ENCODE data around the gene HOXD12.

The HOXD12 gene

GRCh38 chr2:176081376-176081836 lies 18.2 kb upstream of the HOXD12 start:
- no peak for DNase-seq

DNA sequence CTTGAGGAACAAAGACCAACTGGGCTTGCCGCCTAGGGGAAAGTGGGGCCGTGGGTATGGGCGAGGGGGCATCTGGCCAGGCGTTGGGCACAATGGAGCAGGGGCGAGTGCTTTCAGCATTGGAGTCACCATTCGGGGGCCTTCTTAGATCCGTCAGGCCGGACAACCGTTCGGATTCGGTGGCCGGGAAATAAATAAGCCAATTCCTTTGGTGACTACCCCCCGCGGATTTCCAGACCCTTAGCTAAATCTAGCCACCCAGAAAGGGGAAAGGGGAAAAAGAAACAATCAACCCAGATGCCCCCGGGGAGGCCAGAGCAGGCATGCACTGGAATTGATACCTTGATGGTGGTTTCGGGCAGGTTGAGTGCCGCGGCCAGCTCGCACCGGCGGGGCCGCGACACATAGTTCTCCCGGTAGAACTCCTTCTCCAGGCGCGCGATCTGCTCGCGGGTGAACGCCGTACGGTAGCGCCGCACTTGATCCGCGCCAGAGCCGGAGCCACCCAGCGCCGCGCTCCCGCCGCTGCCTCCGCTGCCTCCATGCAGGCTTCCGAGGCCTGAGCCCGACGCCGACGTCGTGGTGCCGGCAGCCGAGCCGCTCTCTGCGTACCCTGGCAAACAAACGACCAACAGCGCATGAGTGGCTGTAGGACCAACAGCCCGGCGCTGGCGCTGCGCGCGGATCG lies 17.6 kb upstream of the HOXD12 start:
- DNase-seq = no peak

DNA sequence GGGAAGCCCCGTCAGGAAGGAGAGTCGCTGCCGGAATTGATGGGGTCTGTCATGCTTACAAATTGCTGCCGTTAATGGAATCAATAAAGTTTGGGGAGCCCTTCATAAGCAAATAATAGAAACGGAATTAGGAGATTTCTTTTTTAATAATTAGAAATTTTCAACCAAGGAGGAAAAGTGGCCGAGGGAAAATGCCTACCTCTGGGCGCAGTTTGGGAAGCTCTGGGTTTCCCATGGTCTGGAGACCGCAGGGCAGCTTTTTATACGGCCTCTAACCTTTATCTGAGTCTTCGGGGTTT lies 17.1 kb upstream of the HOXD12 start:
- no peak for DNase-seq

GRCh38 chr2:176082824-176083751 lies 16.5 kb upstream of the HOXD12 start:
- no peak for DNase-seq

DNA sequence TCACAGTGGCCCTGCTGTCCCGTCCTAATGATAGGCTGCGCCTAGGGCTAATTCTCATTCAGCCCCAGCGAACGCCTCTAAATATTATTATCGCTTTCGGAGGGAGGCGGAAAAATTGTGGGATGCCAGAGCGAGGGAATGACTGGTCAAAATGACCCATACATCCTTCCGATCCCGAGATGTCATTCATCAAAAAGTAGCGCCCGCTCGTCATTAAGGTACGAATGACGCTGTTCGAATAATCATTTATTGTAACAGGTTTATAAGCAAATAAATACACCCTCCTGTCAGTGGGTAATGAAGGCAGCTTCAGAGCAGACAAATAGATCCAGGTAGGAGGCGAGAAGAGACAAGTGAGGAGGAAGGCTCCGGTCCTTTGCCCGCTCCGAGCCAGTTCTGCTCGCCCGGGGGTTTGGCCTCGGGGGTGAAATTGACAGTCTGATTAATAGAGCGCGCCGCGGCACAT lies 15.8 kb upstream of the HOXD12 start, which contains the start of gene EVX2:
Gene EVX2 (minus strand): TSS at position 167 of the 466 bp plus-strand sequence. CDS start 186 bp downstream, outside the sequence.
- no peak for DNase-seq

- no peak for DNase-seq
Measured at GRCh38 chr2:176084611-176085119, 14.9 kb upstream of the HOXD12 start.

GRCh38 chr2:176085120-176085788 lies 14.3 kb upstream of the HOXD12 start:
- DNase-seq = no peak

DNA sequence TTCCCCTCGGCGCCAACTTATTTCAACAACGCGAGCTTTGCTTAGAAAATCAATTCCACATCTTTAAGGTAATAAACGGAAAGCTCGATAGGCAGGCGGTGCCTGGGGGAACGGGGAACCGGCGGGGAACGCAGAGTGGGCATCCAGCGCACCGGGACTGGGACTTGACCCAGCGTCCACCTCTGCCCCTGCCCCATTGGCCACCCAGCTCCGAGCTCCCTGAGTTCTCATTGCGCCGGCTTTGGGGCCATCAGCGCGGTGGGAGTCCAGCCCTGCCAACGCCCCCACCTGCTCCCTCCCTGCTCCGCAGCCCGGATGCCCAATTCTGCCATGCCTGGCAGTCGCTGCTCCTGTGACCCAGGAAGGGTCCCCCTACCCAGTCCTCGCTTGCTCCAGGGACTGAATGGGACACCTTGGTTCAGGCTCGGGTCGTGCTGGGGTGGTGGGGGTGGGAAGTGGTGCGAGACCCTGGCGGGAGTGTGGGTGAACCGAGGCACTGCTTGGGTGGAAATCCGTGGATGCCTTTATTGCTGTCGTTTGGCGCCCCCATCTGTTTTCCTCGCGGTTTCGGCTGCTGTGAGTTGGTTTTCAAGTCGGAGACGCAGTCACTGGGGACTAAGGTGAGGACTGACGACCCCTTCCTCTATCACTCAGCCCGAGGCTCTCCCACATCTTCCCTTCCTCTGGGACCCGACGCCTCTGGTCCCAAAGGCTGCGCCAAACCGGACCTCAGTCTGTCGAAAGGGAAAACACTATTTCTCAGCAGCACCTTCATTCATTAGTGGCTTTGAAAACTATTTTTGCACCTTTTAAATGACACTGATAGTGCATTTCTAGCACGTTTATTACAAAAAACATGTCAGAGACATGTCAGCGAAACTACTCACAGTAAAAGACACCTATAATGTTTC lies 13.5 kb upstream of the HOXD12 start:
- DNase-seq = no peak

DNA sequence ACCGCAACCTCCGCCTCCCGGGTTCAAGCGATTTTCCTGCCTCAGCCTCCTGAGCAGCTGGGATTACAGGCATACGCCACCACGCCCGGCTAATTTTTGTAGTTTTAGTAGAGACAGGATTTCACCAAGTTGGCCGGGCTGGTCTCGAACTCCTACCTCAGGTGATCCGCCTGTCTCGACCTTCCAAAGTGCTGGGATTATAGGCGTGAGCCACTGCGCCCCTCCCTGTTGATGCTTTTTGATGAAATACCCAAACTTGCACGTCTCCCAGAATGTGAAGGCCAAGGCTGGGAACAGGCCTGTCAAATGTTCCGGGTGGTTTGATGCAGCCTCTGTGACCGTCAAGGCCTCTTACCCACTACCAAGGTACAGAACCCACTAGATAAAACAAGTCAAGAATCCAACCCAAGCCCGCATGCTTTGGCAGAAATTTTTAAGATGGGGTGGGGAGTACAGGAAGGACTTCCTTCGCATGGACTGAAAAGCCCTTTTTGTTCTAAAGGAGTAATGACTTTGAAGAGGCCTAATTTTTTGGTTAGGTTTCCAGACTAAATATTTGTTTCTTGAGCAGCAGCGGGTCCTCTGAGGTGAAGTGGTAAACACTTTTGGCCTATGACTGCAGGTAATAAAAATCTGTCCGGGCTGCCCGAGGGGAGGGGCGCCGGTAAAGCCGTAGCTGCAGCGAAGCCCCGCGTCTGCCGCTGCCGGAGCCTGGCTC lies 12.1 kb upstream of the HOXD12 start:
- DNase-seq = no peak

- DNase-seq = no peak
Measured at GRCh38 chr2:176088048-176088936, 11.3 kb upstream of the HOXD12 start.

GRCh38 chr2:176088937-176089842 lies 10.4 kb upstream of the HOXD12 start:
- DNase-seq = no peak

DNA sequence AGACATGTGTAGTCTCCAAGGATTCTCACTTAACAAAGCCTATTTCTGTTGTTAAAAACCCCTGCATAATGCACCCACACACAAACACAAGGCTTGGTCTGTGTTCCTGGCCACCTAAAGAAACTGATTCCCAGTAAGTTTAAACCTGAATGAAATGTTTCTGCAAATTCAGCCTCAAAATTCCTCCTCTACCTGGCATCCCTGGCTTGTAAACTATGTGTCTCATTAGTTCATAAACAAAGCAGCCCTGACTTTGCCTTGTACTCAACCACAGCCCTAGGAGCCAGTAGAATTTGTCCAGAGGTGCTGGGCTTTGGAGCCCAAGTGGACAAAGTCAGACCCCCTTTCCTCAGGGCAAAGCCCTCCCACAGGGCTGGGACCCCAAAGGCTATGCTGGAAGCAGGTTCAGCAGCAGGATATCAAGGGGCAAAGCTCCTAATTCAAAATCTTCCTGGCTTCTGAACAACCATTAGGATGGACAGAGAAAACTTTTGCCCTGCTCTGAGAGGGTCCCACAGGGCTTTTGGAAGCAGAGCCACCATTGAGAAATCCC lies 9.7 kb upstream of the HOXD12 start:
- no peak for DNase-seq

GRCh38 chr2:176090862-176091261 lies 8.7 kb upstream of the HOXD12 start:
- no peak for DNase-seq

DNA sequence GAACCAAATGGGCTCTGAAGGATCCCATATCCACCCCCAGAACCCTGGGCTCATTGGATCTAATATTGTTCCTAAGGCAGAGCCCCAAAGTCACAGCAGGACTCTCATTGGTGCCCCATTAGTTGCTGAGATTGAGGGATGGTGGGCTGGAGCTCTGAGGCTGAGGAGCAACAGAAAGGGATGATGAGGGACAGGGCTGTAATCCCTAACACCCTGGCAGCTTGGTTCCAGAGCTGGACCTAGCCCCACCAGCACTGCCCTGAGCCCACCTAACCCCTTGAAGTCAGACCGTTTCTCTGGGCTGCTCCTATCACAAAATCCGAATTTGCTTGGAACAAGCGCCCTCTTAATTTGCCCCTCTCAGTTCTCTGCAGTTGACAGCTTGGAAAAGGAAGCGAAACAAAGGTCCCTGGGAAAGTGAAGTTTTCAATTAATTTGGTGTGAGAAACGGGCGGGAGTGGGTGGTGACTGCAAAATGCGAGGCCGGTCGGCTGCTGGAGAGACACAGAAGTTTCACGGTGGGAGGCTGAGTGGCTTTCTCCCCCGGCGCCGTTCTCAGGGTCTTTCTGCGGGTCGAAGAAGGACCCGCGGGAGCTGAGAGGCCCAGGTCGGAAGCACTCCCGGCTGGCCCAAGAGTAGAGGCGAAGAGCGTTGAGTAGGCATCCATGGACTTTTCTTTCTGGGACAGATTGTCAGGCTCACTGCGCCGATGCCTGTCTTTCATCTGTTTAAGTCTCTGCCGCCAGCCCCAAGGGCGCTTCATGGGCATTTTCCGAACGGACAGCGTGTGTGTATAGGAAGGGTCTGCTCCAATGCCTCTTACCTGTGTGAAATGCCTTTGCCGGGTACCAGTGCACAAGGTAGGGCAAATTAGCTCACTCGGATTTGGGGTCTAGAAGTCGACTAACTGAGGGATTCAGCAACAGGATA lies 8.0 kb upstream of the HOXD12 start:
- no peak for DNase-seq

- DNase-seq = no peak
Measured at GRCh38 chr2:176092270-176093144, 7.1 kb upstream of the HOXD12 start, which contains the start of gene HOXD13. TSS of gene HOXD13 (plus strand) at chr2:176092721. CDS start at chr2:176092891, 170 bp downstream.

- no peak for DNase-seq
Measured at GRCh38 chr2:176093145-176093897, 6.3 kb upstream of the HOXD12 start.

Data from NCI-H2081 treated with DMSO at 0.1 percent for 48 hours (cell line).